ENCODE results near the gene DPYSL4. TPM values are rescaled to one million over a fixed set of nuclear protein-coding genes. Genes with fewer than 3 reads are reported as not detected.

DPYSL4 gene
- total RNA-seq, 1 donor from 2014 or later, result 33.8 TPM

DNA sequence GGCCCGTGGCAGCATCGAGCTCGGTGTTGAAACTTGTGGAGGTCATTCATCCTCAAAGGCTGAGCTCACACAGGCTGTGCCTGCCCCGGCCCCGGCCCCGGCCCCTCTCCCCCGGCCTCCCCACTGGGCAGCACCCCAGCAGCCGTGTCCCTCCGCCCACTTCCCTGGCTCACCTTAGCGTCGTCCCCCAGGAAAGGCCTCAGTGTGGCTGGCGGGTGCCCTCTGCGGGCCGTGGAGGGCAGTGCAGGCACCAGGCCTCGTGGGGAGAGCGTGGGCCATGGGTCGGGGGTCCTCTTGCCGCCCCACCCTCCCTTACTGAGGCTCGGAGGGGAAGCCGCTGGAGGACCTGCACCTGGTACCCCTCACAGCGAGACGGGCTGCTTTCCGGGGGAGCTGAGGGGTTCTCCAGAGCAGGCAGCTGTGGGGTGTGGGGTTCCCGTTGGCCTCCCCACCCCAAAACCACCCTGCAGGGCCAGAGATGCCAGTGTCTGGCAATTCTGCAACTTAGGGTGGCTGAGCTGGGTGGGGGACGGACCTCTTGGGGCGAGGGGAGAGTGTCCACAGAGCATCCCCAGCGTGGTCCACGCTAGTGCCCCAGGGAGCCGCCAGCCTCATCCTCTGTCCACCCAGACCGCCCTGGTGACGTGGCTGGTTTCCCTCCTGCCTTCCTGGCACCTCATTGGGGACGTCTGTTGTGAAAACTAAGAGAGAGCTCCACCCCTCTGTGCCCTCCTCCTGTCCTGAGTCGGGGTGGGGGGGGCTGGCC, 44.2 kb upstream of the DPYSL4 start:
- TF ChIP-seq, protein P1, sequence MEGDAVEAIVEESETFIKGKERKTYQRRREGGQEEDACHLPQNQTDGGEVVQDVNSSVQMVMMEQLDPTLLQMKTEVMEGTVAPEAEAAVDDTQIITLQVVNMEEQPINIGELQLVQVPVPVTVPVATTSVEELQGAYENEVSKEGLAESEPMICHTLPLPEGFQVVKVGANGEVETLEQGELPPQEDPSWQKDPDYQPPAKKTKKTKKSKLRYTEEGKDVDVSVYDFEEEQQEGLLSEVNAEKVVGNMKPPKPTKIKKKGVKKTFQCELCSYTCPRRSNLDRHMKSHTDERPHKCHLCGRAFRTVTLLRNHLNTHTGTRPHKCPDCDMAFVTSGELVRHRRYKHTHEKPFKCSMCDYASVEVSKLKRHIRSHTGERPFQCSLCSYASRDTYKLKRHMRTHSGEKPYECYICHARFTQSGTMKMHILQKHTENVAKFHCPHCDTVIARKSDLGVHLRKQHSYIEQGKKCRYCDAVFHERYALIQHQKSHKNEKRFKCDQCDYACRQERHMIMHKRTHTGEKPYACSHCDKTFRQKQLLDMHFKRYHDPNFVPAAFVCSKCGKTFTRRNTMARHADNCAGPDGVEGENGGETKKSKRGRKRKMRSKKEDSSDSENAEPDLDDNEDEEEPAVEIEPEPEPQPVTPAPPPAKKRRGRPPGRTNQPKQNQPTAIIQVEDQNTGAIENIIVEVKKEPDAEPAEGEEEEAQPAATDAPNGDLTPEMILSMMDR (IDR thresholded peaks at IDR 0.05), result peak; percentile 79
- DNase-seq (ENCODE audit: extremely low spot score, unreplicated experiment), result no peak

DNA sequence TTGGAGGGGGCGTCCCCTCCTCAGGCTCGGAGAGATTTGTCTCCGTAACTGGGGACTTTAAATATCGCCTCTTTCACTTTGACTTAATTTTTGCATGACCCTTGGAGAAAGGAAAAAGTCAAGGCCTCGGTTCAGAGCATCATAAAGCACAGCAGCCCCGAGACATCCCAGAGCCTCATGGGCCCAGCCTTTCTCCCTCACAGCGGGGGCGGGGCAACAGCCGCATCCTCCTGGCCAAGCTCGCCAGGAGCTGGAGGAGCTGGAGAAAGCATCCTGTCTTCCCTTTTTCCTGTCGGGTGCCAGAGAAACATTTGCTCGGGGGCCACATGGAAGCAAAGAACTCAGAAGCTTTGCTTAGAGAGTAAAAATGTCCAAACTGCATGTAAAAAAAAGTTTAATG, 43.6 kb upstream of the DPYSL4 start:
- no peaks in the 10 kb centered on the region for H3K36me3 Mint-ChIP-seq (ENCODE audit: unreplicated experiment)
- no peaks in the 10 kb centered on the region for H3K9me3 Mint-ChIP-seq (ENCODE audit: unreplicated experiment)
- DNase-seq (ENCODE audit: extremely low spot score, unreplicated experiment), result no peak
- no peak overlapping the region for H3K27ac Mint-ChIP-seq (ENCODE audit: unreplicated experiment)
- H3K4me3 Mint-ChIP-seq (ENCODE audit: unreplicated experiment), result no peak overlapping the region
- no peaks in the 10 kb centered on the region for H3K27me3 Mint-ChIP-seq (ENCODE audit: unreplicated experiment)
- no peaks in the 10 kb centered on the region for H3K4me1 Mint-ChIP-seq (ENCODE audit: unreplicated experiment)
- TF ChIP-seq, protein P1 (IDR thresholded peaks at IDR 0.05), result no peak

More for the DNA sequence above, 44.2 kb upstream of the DPYSL4 start:
- H3K27ac Mint-ChIP-seq (ENCODE audit: unreplicated experiment), result no peak overlapping the region
- no peaks in the 10 kb centered on the region for H3K36me3 Mint-ChIP-seq (ENCODE audit: unreplicated experiment)
- H3K4me3 Mint-ChIP-seq (ENCODE audit: unreplicated experiment), result no peak overlapping the region
- no peaks in the 10 kb centered on the region for H3K4me1 Mint-ChIP-seq (ENCODE audit: unreplicated experiment)
- H3K27me3 Mint-ChIP-seq (ENCODE audit: unreplicated experiment), result no peaks in the 10 kb centered on the region
- H3K9me3 Mint-ChIP-seq (ENCODE audit: unreplicated experiment), result no peaks in the 10 kb centered on the region

DNA sequence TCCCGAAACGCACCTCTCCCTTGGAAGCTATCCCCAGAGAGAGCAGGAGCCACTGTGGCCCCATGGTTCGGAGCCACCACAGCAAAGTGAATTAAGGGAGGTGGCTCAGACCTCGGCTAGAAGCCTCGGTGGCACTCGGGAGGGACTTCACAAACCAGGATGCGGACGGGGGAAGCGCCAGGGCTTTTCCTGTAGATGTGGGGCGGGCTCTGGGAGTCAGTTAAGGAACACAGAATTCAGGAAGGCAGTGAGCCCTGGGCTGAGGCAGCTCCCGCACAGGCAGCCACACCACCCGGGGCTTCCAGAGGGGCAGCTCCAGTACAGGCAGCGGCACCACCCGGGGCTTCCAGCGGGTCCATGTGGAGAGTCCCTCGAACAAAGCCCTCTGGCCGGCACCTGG, 42.7 kb upstream of the DPYSL4 start:
- TF ChIP-seq, protein P1 (IDR thresholded peaks at IDR 0.05), result no peak
- H3K9me3 Mint-ChIP-seq (ENCODE audit: unreplicated experiment), result no peaks in the 10 kb centered on the region
- no peaks in the 10 kb centered on the region for H3K27me3 Mint-ChIP-seq (ENCODE audit: unreplicated experiment)
- no peaks in the 10 kb centered on the region for H3K4me1 Mint-ChIP-seq (ENCODE audit: unreplicated experiment)
- no peak for DNase-seq (ENCODE audit: extremely low spot score, unreplicated experiment)
- H3K4me3 Mint-ChIP-seq (ENCODE audit: unreplicated experiment), result no peak overlapping the region
- no peaks in the 10 kb centered on the region for H3K36me3 Mint-ChIP-seq (ENCODE audit: unreplicated experiment)
- H3K27ac Mint-ChIP-seq (ENCODE audit: unreplicated experiment), result no peak overlapping the region

DNA sequence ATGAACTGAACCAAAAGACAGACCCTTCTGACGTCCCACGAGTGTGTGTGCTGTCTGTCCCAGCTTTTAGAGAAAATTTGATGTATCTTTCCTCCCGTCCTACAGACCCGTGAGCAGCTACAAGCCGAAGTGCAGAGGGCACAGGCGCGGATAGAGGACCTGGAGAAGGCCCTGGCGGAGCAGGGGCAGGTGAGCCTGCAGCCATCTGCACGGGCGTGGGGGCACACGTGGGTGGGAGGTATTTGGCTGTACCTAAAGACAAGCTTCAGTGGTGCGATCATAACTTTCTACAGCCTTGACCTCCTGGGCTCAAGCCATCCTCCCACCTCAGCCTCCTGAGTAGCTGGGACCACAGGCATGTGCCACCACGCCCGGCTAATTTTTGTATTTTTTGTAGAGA, 41.7 kb upstream of the DPYSL4 start:
- TF ChIP-seq, protein P1 (IDR thresholded peaks at IDR 0.05), result no peak
- Mint-ChIP-seq H3K27ac (ENCODE audit: unreplicated experiment) (no peak overlapping the region), H3K27me3 (ENCODE audit: unreplicated experiment) (no peaks in the 10 kb centered on the region), H3K9me3 (ENCODE audit: unreplicated experiment) (no peaks in the 10 kb centered on the region), H3K36me3 (ENCODE audit: unreplicated experiment) (no peaks in the 10 kb centered on the region), H3K4me1 (ENCODE audit: unreplicated experiment) (no peaks in the 10 kb centered on the region), H3K4me3 (ENCODE audit: unreplicated experiment) (no peak overlapping the region)
- no peak for DNase-seq (ENCODE audit: extremely low spot score, unreplicated experiment)

DNA sequence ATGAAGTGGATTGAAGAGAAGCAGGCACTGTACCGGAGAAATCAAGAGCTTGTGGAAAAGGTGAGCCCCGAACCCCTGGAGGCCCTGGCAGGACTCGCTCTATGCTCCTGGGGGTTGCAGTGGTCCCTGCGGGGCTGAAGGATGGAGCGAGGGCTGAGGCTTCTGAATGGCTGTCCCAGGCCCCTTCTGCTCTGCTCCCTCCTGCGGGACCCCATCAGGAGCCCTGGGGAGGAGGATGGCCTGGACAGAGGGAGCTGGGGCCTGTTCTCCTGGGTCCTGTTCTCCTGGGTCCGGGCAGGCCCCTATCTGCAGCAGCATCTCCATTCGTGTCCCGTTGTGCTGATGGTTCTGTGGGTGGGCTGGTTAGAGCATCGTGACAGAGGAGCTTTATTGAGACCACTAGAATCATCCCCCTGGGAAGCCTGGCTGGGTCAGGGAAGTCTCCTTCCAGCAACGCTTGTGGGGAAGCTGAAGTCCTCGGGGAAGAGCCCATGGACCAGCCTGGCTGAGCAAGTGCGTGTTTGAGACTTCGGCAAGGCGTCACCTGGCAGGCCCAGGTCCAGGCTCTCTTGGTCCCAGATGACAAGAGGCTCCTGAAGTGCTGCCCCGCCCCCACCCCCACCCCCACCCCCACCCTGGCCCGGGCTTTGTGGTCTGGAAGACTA, 41.1 kb upstream of the DPYSL4 start:
- DNase-seq (ENCODE audit: extremely low spot score, unreplicated experiment), result no peak
- TF ChIP-seq, protein P1 (IDR thresholded peaks at IDR 0.05), result no peak
- Mint-ChIP-seq H3K4me3 (ENCODE audit: unreplicated experiment) (no peak overlapping the region), H3K36me3 (ENCODE audit: unreplicated experiment) (no peaks in the 10 kb centered on the region), H3K9me3 (ENCODE audit: unreplicated experiment) (no peaks in the 10 kb centered on the region), H3K27ac (ENCODE audit: unreplicated experiment) (no peak overlapping the region), H3K27me3 (ENCODE audit: unreplicated experiment) (no peaks in the 10 kb centered on the region), H3K4me1 (ENCODE audit: unreplicated experiment) (no peaks in the 10 kb centered on the region)

Measured in osteocyte (in vitro differentiated cells).